Stimulated activated CD4-positive, alpha-beta T cell treated with anti-CD3 and anti-CD28 coated beads, TNF-alpha, amount 100 ng/mL, for 24 hours (primary cell): Measurements from ENCODE around the gene DHH.

Experiments
- DNase-seq, 3 experiments: peaks; one replicate each; pipeline ENCODE4 v3.0.0-alpha.2; 2020; ENCODE audit warnings: low read depth in 3 of 3

DHH gene

DNA sequence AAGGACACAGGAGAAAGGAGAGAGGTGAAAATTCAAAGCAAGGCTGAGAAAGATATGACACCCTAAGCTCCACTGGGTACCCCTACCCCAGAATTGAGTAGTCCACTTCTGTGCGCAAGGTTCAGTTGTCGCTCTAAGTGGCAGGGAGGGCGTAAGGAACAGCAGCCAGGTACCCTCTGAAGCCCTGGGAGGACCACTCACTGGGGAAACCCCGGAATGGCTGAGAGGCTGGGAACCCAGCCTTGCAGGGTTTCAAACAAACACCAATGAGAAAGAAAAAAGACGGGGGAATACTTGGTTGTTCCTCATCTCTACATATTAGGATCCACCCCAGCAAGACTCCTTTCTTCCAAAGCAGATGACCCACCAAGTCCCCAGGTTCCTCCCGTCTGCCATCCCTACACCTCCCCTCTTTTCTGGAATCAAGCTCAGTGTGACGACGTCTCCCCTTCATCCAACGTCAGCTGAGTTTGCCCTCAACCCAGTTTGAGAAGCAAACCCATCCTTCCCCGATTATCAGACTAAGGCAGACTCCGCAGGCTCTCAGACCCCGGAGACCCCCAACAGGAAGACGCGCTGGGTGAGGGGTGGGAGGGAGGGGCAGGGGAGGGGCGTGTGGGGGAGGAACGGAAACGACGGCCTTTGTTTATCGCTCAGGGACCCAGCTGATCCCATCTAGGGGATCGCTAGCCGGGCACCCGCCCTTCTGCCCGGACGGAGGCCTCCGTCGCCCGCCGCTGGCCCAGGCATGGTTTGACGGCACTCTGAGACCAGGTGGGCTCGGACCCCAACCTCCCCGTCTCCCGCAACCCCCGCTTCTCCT lies 15.3 kb upstream of the DHH start:
- DNase-seq: no peak

- DNase-seq: no peak
These were observed 14.4 kb upstream of the DHH start for GRCh38 chr12:49108958-49109404.

GRCh38 chr12:49105504-49106084 lies 11.0 kb upstream of the DHH start:
- no peak for DNase-seq

GRCh38 chr12:49104822-49105221 lies 10.2 kb upstream of the DHH start:
- no peak for DNase-seq

GRCh38 chr12:49100380-49100779 lies 5.8 kb upstream of the DHH start:
- DNase-seq: no peak

GRCh38 chr12:49098703-49099102 lies 4.1 kb upstream of the DHH start:
- DNase-seq: no peak

- peak; percentile 35 to 60 (median 54) for DNase-seq
These were observed 3.4 kb upstream of the DHH start for GRCh38 chr12:49098035-49098451.

DNA sequence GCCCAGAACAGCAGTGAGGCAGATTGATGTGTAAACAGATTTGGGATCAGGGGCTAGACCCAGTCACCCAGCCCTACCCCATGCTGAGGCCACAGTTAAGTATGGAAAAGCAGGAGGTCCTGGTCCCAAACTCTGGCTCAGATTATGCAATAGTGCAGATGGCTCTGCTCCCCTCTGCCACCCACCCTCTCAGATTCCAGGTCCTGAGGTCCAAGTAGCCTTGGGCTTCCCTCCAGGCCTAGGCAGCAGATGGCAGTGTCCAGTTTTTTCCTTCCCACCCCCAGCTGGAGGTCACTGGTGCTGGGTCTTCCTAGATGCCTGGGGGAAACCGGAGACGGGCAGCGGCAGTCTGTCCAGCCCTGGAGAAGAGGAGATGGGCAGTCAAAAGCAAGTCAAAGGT lies 2.8 kb upstream of the DHH start:
- DNase-seq: no peak

DNA sequence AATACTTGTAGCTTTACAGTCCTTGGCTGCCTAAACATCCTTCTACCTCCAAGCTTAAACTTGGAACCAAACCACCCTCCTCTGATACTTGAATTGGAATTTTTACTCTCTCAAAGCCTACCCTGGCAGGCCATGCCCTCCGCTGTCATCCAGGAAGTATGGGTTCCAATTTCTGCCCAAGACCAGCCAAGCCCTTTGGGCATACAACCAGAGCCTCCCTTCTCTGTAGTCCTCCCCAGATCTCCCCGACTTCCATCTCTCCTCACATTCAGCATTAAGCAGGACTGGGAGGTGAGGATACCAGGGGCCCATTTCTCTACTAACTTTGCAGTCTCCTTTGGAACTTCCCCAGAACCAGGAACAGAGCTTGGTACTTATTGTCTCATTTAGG lies 369 bp upstream of the DHH start:
- DNase-seq: no peak

GRCh38 chr12:49093792-49094159 lies 825 bp downstream of the DHH start:
- no peak for DNase-seq

DNA sequence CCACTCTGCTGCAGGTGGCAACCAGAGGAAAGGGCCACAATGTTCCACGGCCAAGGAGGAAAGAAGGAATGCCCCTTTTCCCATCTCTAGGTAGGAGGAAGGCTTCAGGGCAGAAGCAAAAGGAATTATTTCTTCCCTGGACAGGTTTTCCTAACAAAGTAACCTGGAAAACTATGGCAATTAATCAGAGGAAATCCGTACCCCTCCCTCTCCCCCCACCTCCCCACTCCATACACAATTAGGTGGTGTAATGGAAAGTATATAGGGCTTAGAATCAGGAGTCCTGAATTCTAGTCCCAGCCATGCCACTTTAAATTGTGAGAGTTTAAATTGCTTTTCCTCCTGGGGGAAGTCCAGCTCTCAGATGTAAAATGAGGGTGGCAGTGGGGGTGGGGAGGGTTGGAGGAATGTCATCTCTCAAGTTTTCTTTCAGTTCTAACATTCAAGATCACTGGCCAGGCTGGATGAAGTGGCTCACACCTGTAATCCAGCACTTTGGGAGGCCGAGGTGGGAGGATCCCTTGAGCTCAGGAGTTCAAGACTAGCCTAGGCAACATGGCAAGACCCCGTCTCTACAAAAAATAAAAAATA lies 1.7 kb downstream of the DHH start:
- DNase-seq: no peak

- DNase-seq: peak in 2 of 3 experiments; percentile 41 to 65
These were observed 2.4 kb downstream of the DHH start for GRCh38 chr12:49092086-49092815.

GRCh38 chr12:49091836-49092085 lies 2.8 kb downstream of the DHH start:
- DNase-seq: no peak

GRCh38 chr12:49091056-49091835 lies 3.4 kb downstream of the DHH start:
- DNase-seq: no peak

GRCh38 chr12:49089821-49090773 lies 4.5 kb downstream of the DHH start:
- DNase-seq: peak in 1 of 3 experiments; percentile 29

DNA sequence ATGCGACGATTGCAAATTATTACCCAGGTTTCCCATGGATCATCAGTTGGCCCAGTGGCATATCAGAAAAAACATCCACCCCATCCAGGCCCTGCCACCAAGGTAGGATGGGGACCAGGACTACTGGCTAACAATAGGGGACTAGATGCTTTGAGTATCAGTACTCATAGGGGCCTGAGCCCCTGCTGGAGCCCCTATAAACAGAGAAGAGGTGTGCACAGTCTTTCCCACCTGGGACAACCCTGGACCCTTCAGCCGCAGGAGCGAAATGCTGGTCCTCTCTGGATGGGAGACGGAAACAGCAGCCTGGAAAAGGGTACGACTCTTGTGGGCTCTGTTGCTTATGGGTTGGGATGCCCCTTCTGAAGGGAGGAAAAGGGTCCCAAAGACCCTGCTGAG lies 5.7 kb downstream of the DHH start:
- no peak for DNase-seq

GRCh38 chr12:49088150-49088931 lies 6.3 kb downstream of the DHH start:
- peak; percentile 42 to 62 (median 60) for DNase-seq

- DNase-seq: no peak
These were observed 8.5 kb downstream of the DHH start for GRCh38 chr12:49086116-49086515.

DNA sequence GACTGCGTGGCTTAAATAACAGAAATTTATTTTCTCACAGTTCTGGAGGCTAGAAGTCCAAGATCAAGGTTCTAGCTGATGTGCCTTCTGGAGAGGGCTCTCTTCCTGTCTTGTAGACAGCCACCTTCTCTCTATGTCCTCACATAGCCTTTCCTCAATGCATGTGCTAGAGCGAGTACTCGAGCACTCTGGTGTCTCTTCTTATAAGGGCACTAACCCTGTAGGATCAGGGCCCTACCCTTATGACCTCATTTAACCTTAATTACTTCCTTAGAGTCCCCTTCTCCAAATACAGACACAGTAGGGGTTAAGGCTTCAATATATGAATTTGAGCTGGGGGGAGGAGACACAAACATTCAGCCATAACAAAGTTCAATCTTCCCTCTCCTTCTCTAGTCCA lies 10.2 kb downstream of the DHH start:
- DNase-seq: no peak

DNA sequence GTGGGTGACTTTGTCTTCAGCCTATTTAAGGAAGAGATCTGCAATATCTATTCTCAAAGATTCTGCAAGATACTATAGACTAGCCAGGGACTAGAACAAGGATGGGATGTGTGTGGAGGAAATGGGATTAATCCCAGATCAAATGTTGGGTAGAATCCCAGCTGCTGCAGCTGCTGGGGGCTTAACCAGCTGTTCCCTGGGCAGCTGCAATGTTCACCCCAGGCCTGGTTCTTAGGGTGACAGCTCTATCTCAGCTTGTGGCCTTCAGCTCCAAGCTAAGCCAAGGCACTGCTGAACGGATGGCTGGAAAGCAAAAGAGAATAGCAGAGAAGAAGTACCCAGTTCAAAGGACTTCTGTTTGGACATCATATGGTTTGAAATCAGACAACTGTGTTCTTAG lies 14.8 kb downstream of the DHH start:
- DNase-seq: no peak
